HG03469 (cell line): ENCODE data around the gene MEF2B.
"Not testable (repeated sequence)": the region's sequence is repeated elsewhere in the genome, so short reads cannot be mapped to it uniquely, and the experiment has no call there.

Experiments used
- ATAC-seq: cut with Tn5 transposase; IDR thresholded peaks from one replicate; pipeline ENCODE4 v1.9.1; 2021; ENCODE audit warnings: mild to moderate bottlenecking, moderate library complexity, moderate number of reproducible peaks; ENCODE audit not compliant: unreplicated experiment

Gene MEF2B

GRCh38 chr19:19132912-19133311 is 37.2 kb downstream of the MEF2B start:
- no peak for ATAC-seq

DNA sequence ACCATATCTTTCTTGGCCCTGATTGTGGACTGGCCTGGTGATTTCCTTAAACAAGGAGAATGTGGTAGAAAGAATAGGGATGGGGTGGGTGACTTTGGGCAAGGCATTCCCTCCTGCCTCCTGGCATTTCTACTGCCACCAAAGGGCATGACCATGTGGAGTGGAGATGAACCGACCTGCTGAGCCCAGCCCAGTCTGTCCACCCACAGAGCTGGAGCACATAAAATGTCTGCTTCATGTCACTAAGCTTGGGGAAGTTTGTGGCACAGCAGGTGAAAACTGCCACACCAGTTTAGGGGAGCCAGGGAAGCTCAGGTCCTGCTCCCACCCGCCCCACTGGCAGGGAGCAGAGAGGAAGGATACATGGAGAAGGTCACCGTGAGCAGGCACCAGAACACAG is 38.1 kb downstream of the MEF2B start:
- no peak for ATAC-seq

GRCh38 chr19:19126102-19126501 is 44.0 kb downstream of the MEF2B start:
- no peak for ATAC-seq

DNA sequence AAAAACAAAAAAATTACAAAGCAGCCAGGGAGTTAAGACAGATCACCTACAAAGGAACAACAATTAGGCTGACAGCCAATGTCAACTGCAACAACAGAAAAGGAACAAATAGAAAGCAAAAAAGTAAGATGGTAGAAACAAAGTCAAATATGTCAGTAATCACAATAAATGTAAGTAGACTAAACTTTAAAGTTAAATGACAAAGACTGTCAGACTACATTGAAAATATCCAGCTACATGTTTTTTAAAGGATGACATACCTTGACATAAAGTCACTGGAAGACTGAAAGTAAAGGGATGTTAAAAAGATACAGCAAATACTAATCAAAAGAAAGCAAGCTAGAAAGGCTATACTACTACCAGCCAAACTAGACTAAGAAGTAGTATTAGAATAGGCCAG is 46.7 kb downstream of the MEF2B start:
- no peak for ATAC-seq

DNA sequence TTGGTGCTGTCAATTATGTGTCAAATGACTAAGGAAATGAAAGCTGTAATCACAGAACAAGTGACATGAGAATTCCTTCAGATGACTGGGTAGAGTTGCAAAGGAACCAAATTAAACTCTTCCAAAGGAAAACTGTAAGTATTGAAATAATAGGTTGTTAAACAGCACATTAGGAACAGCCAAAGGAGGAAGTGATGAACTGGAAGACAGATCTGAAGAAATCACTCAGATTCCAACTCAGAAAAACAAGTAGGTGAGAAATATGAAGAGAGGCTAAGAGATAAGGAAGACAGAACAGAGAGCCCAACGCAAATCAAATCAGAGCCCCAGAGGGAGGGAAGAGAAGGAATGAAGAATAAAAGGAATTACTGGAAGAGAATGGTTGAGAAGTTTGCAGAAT is 47.2 kb downstream of the MEF2B start:
- no peak for ATAC-seq

- no peak for ATAC-seq
Observed at GRCh38 chr19:19121371-19121770, 48.7 kb downstream of the MEF2B start.

- ATAC-seq, result no peak
Observed at GRCh38 chr19:19120308-19121231, 49.5 kb downstream of the MEF2B start.

GRCh38 chr19:19119325-19120237 is 50.5 kb downstream of the MEF2B start:
- no peak for ATAC-seq

GRCh38 chr19:19115954-19116353 is 54.1 kb downstream of the MEF2B start:
- no peak for ATAC-seq

GRCh38 chr19:19113040-19113626 is 56.9 kb downstream of the MEF2B start:
- no peak for ATAC-seq

DNA sequence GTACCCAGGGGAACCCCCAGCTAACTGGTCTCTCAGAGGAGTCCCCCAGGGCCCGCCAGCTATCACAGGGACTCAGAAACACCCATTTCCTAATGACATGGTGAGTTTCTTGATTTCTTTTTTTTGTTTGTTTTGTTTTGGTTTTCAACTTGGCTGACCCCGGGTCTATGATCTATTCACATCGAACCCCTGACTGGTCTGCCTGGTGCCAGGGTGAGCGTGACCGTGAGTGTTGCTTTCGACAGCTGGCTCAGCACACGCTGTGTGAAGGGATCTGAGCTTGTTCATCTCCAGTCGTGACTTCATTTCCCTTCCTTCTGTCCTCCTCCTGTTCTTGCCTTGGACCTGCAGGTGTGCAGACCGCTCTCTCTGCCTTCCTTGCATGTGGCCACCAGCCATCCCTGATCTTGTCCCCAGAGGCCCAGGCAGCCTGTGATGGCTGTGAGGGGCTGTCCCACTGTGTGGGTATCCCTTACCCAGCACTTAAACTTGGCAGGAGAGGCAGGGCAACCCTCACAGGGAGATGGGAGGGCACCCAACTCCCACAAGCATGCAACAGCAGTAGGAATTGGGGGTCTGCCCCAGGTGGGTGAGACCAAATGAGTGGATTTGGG is 58.0 kb downstream of the MEF2B start:
- no peak for ATAC-seq

DNA sequence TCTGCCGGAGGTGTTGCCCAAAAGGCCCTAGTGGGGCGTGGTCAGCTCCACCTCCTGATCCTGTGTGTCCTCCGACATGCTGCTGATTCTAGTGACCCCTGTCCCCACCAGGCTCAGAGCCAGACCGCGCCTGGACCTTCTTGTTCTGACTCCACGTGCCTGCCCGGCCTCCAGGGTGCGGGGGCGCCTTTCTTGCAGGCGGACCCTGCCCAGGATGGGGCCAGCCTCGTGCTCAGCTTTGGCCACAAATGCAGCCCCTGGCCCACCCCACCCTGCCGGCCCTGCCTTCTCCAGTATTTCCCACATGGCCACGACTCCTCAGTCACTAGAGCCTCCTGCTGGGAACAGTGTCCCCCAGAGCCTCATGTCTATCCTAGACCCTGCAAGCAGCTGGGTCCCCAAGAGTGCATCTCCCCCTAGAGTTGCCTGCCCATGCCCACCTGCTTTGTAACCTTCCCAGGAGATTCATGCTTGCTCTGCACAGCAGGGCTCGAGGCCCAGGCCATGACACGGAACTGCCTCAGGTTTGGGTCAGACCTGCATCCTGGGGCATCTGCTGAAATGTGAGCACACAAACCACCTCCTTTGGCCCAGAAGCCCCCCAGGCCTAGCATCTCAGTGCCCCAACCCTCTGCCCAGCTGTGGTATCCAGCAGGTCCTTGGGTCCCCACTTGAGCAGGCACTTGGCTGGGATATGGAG is 58.8 kb downstream of the MEF2B start:
- no peak for ATAC-seq

- no peak for ATAC-seq
Observed at GRCh38 chr19:19110410-19111135, 59.5 kb downstream of the MEF2B start.

DNA sequence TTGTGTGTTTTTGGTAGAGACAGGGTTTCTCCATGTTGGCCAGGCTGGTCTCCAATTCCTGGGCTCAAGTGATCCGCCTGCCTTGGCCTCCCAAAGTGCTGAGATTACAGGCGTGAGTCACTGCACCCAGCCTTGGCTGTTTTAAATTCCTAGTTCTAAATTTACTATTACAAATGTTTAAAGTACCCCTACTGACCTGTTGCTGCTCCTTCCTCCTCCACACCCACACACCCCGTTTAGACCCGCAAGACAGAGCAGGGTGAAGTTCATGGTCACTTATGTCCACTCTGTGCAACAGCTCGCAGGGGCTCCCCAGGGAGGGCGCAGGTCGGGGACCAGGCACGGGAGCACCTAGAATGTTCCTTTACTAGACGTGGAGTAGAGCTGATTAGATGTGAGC is 60.5 kb downstream of the MEF2B start:
- ATAC-seq, result no peak

DNA sequence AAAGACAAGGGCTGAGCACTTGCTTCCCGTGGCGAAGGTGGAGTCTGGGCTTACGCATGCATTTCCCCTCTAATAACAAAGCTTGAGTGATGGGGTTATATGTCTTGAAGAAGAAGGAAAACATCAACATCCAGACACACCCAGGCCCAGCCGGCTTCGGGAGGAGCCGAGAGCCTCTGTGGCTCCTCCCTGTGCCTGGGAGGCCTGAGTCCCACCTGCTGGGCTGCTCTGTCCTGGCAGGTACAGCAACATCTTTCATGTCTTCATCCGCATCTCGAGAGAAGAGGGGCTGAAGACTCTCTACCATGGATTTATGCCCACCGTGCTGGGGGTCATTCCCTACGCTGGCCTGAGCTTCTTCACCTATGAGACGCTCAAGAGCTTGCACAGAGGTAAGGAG is 62.4 kb downstream of the MEF2B start:
- no peak for ATAC-seq

DNA sequence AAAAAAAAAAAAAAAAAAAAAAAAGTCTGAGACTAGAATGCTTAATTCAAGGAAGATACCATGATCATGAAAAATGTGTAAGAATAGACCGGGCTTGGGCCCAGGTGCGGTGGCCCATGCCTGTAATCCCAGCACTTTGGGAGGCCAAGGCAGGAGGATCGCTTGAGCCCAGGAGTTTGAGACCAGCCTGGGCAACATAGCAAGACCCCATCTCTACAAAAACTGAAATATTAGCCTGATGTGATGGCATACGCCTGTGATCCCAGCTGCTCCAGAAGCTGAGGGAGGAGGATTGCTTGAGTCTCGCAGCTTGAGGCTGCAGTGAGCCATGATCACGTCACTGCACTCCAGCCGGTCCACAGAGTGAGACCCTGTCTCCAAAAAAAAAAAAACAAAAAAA is 63.1 kb downstream of the MEF2B start:
- ATAC-seq, result not testable (repeated sequence)

- ATAC-seq, result no peak
Observed at GRCh38 chr19:19106056-19106551, 64.0 kb downstream of the MEF2B start.

DNA sequence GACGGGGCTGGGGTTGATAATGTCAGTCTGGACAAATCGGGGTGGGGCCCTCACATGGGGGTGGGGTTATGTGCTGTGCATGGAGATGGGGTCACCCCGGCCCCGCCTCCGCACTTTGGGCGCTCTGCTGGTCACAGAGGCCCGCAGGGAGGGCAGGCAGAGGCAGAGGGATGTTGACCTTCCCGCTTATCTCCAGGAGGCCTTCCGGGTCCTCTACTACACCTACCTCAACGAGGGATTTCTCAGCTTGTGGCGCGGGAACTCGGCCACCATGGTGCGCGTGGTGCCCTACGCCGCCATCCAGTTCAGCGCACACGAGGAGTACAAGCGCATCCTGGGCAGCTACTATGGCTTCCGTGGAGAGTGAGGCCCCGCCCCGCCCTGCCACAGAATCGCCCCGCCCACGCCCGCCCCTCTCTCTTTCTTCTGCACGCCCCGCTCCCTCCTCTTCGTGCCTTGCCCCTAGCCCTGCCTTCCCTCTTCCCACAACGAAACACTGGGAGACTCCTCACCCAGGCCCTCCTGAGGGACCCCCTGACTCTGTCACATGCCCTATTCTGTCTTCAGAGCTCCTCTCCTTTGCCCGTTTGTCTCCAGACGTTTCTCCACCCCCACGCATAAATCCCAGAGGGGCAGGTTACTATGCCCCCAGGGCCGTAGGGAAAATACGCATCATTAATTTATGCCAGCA is 64.6 kb downstream of the MEF2B start:
- no peak for ATAC-seq

- ATAC-seq, result no peak
Observed at GRCh38 chr19:19103167-19103566, 66.9 kb downstream of the MEF2B start.
